HUDEP-2 (cell line): ENCODE data around the gene C9orf78.
"Not testable (repeated sequence)": the region's sequence is repeated elsewhere in the genome, so short reads cannot be mapped to it uniquely, and the experiment has no call there.

Experiments used
- DNase-seq, 76 experiments: peaks; one replicate each; lab custom pipeline; 2025; ENCODE audit not compliant: unreplicated experiment in 76 of 76; lab: John Stamatoyannopoulos, UW

C9orf78 gene

DNA sequence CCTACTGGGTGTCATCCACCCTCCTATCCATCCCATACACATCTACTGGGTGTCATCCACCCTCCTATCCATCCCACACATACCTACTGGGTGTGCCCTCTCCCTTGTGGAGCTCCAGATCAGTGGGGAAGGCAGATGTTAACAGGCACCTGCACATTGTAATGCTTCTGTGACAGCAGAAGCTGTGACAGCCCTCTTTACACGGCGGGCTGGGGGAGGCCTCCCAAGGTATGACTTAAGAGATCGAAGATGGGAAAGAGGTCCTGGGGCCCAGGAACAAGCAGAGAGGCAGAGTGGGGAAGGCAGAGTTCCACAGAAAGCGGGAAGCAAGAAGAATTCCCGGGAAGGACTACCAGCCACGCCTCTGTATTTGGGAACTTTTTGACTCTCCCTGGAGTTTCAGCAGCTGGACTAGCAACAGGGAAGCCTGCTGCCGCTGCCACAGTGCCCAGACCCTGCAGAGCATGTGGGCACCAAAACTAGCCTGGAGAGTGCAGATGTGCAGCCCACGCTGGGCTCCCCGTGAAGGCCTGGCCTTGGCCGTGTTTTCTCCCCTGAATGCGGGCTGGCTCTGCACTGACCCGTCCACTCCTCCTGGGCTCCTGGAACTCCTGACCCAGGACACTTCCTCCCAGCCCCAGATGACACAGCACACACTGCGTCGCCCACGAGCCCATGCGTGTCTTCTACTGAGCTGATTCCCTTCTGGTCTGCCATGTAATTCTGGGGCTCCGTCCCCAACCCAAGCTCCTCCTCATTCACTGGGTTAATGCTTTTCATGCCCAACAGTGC, 20.4 kb downstream of the C9orf78 start:
- no peak for DNase-seq

DNA sequence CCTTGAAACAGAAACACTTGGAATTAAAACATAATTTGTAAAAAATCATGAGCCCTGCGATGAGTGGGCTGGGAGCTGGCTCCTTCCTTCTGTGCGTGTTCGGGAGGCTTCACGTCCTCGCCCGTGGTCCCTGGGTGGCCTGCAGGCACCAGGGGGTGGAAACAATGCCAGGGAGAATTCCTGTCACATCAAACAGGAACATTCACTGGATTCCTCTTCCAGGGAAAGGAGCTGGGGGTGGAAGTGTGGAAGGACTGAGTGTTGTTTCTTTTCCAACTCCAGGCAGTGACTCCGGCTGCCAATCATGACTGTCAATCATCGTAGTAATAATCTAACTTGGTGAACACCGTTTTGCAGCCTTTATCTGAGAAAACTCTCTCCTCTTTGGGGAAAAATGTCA, 21.4 kb downstream of the C9orf78 start:
- DNase-seq: no peak

DNA sequence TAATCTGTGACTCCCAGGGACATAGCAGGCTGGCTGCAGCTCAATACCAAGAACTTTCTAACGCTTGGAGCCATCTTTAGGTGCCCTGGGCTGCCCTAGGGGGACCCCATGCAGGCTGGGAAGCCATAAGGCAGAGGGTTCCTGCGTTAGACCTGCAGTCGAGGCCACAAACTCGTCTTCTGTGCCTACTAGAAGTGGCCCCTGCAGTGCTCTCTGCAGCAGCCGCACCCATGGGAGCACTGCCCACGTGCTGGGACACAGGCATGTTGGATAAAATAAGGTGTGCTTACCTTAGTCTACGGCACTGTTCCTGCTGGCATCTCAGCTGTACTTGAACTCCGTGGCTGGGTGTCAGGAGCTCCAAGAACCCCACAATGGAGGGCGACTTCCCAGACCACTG, 22.7 kb downstream of the C9orf78 start:
- DNase-seq: peak in 1 of 76 experiments; percentile 7

DNA sequence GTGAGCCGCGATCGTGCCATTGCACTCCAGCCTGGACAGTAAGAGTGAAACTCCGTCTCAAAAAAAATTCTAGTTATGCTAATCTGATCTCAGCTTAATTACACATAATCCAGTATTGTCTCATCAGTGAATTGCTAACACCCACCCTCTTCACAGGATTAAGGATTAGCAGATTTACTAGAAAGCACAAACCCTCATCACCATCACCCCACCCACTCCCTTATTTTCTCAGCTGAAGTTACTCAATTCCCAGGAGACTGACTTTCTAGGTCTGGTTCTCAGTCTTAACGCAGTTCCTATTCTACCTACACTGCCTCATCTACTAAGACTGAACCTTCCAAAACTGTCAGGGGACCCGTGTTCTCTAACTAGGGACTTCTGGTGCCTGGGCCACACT, 23.1 kb downstream of the C9orf78 start:
- no peak for DNase-seq

DNA sequence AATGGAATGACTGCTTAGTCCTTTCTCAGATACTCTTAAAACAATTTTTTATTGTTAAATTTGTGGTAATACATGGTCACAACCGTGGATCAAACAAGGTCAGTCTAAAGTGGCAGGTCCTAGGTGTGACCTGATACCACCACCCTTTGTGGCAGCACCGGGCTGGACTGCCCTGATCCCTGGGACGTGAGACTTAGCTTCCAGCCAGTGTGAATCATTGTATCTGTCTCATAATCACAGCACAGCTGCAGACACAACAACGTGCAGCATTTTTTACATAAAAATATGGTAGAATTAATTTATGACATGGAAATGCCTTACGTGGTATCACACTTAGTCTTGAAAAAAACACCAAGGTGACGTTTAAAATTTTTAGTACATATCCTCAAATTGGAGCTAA, 24.3 kb downstream of the C9orf78 start:
- DNase-seq: no peak

DNA sequence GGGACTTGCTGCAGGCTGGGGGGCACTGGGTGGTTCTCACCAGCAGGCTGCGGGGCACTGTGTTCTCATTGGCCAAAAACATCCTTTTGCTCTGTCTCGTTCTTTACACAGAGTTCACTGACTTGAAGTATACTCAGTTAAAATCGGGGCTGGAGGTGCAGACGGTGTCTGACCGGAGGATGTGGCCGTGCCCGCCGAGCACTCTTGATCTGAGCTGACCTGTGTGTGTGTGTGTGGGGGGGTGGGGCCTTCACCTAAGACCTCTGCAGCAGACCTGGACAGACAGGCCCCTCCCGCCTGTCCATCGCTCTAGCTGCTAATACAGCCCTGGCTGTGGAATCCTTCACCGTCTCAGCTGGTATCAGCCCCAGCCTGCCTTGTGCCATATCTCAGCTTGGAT, 25.0 kb downstream of the C9orf78 start:
- no peak for DNase-seq

DNA sequence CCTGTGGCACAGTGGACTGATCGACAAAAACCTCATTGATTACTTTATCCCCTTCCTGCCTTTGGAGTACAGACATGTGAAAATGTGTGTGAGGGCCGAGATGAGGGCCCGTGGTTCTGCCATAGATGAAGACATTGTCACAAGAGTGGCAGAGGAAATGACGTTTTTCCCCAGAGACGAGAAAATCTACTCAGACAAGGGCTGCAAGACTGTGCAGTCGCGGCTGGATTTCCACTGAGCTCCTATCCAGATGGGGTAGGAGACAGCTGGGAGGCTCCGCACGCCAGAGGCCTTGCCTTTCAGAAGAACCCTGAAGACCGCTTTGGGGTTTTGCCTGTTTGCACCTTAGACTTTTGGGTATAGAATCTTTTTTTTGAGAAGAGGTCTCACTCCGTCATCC, 25.7 kb downstream of the C9orf78 start:
- no peak for DNase-seq

DNA sequence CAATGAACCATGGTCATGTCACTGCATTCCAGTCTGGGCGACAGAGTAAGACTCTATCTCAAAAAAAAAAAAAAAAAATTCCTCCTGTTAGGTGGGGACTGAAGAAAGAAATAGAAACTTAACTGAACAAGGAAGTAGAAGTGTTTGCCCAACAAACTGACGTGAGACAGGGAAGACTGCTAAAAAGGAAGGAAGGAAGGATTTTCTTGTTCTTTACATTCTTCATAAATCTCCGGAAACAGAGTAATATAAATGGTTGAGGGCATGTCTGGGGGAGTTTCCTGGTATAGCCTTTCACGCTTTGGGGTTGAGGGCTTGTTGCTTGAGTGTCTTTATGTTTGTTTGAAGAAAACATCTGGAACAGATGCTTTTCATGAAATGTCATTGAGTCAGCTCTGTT, 29.0 kb downstream of the C9orf78 start:
- no peak for DNase-seq

DNA sequence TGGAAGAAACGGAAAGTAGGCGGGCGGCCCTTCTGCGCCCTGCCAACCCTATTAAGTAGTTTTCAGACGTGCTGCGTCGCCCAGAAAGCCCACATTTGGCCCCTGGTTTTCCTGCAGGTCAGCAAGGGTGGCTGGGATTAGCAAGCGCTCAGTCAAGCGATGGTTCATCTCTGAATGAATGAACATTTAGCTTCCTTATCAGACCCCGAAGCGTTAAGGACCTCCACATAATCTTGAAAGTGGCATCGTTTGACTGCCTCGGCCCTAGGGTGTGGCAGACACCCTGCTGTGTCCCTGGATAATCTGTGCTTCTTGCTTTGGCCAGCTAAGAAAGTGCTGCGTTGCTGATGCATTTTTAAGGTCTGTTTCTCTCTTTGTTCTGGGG, 31.4 kb downstream of the C9orf78 start:
- peak in 28 of 76 experiments; percentile 1 to 56 (median 22) for DNase-seq

DNA sequence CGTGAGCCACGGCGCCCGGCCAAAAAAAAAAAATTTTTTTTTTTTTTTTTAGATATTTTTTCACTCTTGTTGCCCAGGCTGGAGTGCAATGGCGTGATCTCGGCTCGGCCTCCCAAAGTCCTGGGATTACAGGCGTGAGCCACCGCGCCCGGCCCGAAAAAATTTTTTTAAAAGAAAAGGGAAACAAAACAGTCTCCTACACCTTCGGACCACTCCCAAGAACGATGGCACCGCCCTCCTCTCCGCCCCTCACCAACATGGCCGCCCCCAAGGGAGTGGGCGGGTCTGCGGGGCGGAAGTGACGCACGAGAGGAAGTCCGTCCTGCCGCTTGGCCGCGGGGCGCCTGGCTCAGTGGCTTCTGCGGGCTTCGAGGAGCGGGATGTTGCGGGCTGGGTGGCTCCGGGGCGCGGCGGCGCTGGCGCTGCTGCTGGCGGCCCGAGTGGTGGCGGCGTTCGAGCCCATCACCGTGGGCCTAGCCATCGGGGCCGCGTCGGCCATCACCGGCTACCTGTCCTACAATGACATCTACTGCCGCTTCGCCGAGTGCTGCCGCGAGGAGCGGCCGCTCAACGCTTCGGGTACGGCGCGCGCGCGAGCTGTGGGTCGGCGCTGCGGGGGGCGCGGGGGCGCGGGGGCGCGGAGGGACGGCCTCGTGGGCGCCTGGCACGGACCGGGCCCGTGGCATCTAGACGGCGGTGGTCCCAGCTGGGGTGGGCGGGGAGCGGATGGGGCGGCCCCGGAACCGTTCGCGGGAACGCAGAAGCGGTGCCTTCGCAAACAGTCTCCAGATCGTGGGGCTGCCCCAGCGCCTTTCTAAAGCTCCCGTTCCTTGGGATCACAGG, 32.0 kb downstream of the C9orf78 start, which contains the start of gene TOR1B:
Gene TOR1B, plus strand, starts transcription at position 352 of the 843 bp plus-strand sequence. Its CDS starts 29 bp downstream, at position 381.
- DNase-seq: peak in 74 of 76 experiments; percentile 17 to 93 (median 83)

DNA sequence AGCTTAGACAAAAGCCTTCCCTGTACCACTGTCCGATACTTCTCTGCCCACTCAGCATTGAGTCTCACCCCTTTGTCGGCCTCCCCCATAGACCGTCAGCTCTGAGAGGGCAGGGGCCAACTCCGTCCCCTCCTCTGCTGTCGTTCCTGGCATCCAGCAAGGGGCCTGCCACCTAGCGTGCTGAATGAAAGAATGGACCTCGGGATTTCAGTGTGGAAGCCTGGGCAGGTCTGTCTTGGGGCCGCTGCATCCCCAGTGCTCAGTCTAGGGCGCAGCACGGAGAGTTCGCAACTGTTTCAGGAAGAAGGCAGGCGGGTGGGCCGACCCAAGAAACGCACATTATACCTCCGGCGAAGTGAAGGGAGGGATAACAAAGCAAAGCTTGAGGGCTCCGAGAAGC, 33.6 kb downstream of the C9orf78 start:
- no peak for DNase-seq

DNA sequence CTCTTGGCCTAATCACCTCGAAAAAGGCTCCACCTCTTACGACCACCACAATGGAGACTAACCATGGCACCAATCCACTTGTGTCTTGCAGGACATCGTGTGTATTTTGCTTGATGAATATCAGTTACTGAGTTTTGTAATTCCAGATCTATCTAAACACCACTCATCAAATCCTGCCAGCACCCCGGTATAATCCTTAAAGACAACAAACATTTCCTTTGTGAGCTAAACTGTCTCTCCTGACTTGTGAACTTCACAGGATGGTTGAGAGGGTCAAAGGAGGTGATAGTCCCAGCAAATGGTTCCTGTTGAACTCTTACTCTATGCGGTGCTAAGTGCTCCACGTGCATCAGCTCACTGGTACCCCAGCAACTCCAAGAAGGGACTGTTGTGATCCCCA, 36.1 kb downstream of the C9orf78 start:
- no peak for DNase-seq

DNA sequence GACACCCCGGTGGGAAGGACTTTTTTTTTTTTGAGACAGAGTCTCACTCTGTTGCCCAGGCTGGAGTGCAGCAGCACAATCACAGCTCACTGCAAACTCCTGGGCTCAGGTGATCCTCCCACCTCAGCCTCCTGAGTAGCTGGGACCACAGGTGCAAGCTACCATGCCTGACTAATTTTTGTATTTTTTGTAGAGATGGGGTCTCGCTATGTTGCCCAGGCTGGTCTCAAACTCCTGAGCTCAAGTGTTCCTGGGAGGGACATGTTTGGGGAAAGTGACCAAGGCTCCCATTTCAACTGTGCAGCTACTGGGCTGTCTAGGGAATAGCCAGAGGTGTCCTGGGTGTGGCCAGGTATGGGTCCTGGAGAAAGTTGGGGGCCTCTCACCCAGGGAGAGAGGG, 39.0 kb downstream of the C9orf78 start:
- DNase-seq: not testable (repeated sequence)

DNA sequence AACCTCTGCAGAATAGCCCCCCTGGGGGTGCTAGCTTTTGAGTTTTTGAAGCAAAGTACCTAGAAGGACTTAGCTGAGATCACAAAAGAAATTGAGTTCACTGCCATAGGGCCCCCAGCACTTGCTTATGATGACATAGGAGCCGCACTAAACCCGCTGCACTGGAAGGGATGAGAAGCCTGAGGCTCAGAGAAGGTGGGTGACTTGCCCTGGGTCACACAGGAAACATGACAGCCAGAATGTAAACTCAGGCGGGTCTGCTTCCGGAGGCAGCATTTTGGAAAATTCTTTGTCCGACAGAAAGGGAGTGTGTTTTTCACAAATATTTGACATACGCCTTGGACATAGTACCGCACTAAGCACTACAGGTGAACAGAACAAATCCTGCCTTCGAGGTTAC, 40.5 kb downstream of the C9orf78 start:
- no peak for DNase-seq

DNA sequence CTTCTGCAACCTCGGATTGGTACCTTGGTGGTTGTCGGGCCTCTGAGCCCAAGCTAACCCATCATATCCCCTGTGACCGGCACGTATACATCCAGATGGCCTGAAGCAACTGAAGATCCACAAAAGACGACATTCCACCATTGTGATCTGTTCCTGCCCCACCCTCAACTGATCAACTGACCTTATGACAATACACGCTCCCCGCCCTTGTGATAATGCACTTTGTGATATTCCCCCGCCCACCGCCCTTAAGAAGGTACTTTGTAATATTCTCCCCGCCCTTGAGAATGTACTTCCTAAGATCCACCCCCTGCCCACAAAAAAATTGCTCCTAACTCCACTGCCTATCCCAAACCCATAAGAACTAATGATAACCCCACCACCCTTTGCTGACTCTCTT, 48.6 kb downstream of the C9orf78 start:
- DNase-seq: peak in 16 of 76 experiments; percentile 5 to 36 (median 20)

DNA sequence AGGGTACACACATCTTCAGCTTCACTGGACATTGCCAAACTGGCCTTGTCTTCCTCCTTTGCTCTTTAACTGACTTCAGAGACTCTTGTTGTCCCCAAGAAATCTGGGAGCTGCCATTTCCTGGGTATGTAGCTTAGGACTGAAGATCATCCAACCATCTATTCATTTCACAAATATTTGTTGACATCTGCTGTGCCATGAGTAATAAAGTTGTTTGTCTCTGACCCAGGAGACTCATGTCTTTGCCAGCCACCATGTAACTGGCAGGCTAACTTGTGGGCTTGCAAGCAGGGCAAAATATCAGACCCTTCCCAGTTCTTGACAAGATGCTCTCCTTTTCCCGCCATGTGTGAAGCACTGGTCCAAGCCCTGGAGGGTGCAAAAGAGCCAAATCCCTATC, 49.2 kb downstream of the C9orf78 start:
- no peak for DNase-seq

DNA sequence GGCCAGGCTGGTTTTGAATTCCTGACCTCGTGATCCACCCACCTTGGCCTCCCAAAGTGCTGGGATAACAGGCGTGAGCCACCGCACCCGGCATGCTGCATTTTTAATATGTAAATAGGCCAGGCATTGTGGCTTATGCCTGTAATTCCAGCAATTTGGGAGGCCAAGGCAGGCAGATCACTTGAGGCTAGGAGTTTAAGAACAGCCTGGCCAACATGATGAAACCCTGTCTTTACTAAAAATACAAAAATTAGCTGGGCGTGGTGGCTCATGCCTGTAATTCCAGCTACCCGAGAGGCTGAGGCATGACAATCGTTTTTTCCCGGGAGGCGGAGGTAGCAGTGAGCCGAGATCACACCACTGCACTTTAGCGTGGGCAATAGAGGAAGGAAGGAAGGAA, 50.1 kb downstream of the C9orf78 start:
- DNase-seq: not testable (repeated sequence)

DNA sequence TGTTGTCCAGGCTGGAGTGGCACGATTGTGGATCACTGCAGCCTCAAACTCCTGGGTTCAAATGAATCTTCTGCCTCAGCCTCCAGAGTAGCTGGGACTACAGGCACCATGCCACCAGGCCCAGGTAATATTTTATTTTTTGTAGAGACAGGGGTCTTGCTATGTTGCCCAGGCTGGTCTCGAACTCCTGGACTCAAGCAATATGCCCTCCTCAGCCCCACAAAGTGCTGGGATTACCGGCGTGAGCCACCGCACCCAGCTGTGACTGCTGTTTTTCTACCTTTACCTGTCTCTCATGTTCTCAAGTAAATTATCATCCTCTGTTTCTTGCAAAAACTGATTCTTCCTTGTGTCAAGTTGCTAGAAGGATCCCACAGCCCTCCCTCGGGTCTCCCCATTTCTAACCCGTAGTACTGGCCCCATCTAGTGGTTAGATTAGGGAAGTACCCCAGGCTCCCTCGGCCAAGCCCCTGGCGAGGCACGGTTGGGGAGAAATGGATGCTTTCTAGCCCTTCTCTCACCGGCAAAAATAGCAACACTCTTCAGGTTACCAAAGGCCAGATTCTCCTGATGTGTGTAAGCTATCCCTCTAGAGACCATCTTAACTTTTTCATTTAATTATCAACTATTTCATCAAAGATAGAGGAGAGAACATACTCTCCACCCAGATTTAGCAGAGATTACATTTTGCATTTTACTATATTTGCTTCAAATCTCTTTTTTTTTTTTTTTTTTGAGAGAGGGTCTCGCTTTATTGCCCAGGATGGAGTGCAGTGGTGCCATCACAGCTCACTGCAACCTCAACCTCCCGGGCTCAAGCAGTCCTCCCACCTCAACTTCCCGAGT, 51.3 kb downstream of the C9orf78 start:
- peak in 66 of 76 experiments; percentile 10 to 81 (median 52) for DNase-seq

DNA sequence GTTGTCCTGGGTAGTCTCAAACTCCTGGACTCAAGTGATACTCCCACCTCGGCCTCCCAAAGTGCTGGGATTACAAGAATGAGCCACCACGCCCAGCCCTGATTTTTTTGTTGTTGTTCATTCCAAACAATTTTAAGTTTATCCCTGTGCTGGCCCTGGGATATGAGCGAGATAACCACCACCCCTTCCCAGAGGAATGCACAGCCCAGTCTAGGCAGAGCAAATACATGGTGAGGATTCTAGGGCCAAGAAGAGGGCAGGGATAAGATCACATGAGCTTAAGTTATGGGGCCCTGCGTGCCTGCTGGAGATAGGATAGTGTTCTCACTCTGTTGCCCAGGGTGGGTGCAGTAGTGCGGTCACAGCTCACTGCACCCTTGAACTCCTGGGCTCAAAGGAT, 53.1 kb downstream of the C9orf78 start:
- DNase-seq: peak in 10 of 76 experiments; percentile 12 to 34 (median 24)

DNA sequence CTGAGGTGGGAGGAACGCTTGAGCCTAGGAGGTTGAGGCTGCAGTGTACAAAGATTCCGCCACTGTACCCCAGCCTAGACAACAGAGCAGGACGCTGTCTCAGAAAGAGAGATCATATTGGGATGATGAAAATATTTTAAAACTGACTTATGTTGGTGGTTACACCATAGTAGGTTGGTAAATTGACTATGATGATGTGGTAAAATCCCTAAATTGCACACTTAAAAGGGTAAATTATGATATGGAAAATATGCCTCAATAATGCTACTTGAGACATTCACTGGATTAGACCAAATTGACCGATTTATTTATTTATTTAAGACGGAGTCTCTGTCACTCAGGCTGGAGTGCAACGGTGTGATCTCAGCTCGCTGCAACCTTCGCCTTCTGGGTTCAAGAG, 53.9 kb downstream of the C9orf78 start:
- DNase-seq: no peak
